IMR-90 (cell line): ENCODE data around the gene TMEM229A. TPM values are rescaled to one million over a fixed set of nuclear protein-coding genes. Genes with fewer than 3 reads are reported as not detected.
A peak's percentile ranks its signal among the peaks of the same experiment; 100 is the strongest.

Source experiments
- ATAC-seq: fragments of 200-7000 bp; cut with Tn5 transposase; 2 replicates; pipeline ENCODE4 v1.9.1; 2020; ENCODE audit warnings: low read depth, mild to moderate bottlenecking, moderate library complexity
- BruUV-seq: library from RNA; stranded (reverse); fragments of 400-500 nt; replicated peaks from 2 replicates; lab custom pipeline; 2021; lab: Mats Ljungman, UMichigan
- CTCF ChIA-PET: fragments of 300-600 bp; formaldehyde crosslinking; extraction: SDS; loops from one replicate; lab custom pipeline; 2021; ENCODE audit warnings: antibody characterized with exemption; lab: Yijun Ruan, JAX
- POLR2A ChIA-PET: fragments of 300-600 bp; sonication (Branson Sonifier 250); formaldehyde crosslinking; loops from one replicate; lab custom pipeline; 2022; ENCODE audit warnings: antibody characterized with exemption; ENCODE audit not compliant: unreplicated experiment; lab: Charles Lee
- DNase-seq: peaks from one replicate; pipeline ENCODE4 v3.0.0; 2013
- H2AFZ ChIP-seq: replicated peaks from 2 replicates; pipeline ENCODE3; 2013; ENCODE audit warnings: low read length, mild to moderate bottlenecking; ENCODE audit not compliant: poor library complexity
- H2AK5ac ChIP-seq: 2 replicates; pipeline ENCODE4 v1.6.1; 2013; ENCODE audit warnings: low read depth, low read length, inconsistent platforms
- H2AK9ac ChIP-seq: replicated peaks from 2 replicates; pipeline ENCODE3; 2013; ENCODE audit warnings: mild to moderate bottlenecking, low read depth, low read length, moderate library complexity; ENCODE audit not compliant: poor library complexity
- H2BK120ac ChIP-seq: 2 replicates; pipeline ENCODE4 v1.6.1; 2013; ENCODE audit warnings: low read depth, low read length, inconsistent platforms
- H2BK15ac ChIP-seq: 3 replicates; pipeline ENCODE4 v1.6.1; 2013; ENCODE audit warnings: low read depth, low read length, inconsistent platforms
- H2BK20ac ChIP-seq: 2 replicates; pipeline ENCODE4 v1.6.1; 2013; ENCODE audit warnings: low read depth, mild to moderate bottlenecking, inconsistent platforms, low read length, moderate library complexity
- H2BK5ac ChIP-seq: 2 replicates; pipeline ENCODE4 v1.6.1; 2013; ENCODE audit warnings: mild to moderate bottlenecking, low read depth, low read length, inconsistent platforms; ENCODE audit not compliant: poor library complexity, severe bottlenecking
- H3K14ac ChIP-seq: replicated peaks from 2 replicates; pipeline ENCODE4 v1.6.1; 2013; ENCODE audit warnings: low read depth, low read length, inconsistent platforms
- H3K18ac ChIP-seq: 2 replicates; pipeline ENCODE4 v1.6.1; 2013; ENCODE audit warnings: low read depth, low read length, control low read depth
- H3K23ac ChIP-seq: 2 replicates; pipeline ENCODE4 v1.6.1; 2013; ENCODE audit warnings: low read depth, low read length, inconsistent platforms
- H3K27ac ChIP-seq: 2 replicates; pipeline ENCODE4 v1.5.1; 2013; ENCODE audit warnings: mild to moderate bottlenecking, control low read depth, low read length; ENCODE audit not compliant: insufficient read depth
- H3K27me3 ChIP-seq: 2 replicates; pipeline ENCODE4 v1.6.1; 2013; ENCODE audit warnings: low read length; ENCODE audit not compliant: control insufficient read depth, insufficient read depth
- H3K36me3 ChIP-seq: 2 replicates; pipeline ENCODE4 v1.6.1; 2013; ENCODE audit warnings: low read length, mixed read lengths; ENCODE audit not compliant: control insufficient read depth, insufficient read depth
- H3K4ac ChIP-seq: 2 replicates; pipeline ENCODE4 v1.6.1; 2013; ENCODE audit warnings: low read depth, low read length, inconsistent platforms
- H3K4me1 ChIP-seq: 2 replicates; pipeline ENCODE4 v1.6.1; 2013; ENCODE audit warnings: low read length, mixed read lengths; ENCODE audit not compliant: control insufficient read depth, insufficient read depth
- H3K4me2 ChIP-seq: 2 replicates; pipeline ENCODE4 v1.6.1; 2013; ENCODE audit warnings: low read depth, mild to moderate bottlenecking, control low read depth, low read length, moderate library complexity
- H3K4me3 ChIP-seq: 2 replicates; pipeline ENCODE4 v1.5.1; 2013; ENCODE audit warnings: low read depth, mild to moderate bottlenecking, control low read depth, low read length, moderate library complexity; ENCODE audit not compliant: insufficient read depth
- H3K56ac ChIP-seq: 2 replicates; pipeline ENCODE4 v1.6.1; 2013; ENCODE audit warnings: low read length, inconsistent platforms; ENCODE audit not compliant: insufficient read depth; ENCODE audit errors: extremely low read depth
- H3K79me1 ChIP-seq, 2 experiments: 2 replicates each; pipeline ENCODE4 v1.6.1; 2013; ENCODE audit warnings: low read length in 2 of 2, inconsistent platforms in 1 of 2, low read depth in 1 of 2
- H3K9ac ChIP-seq: 2 replicates; pipeline ENCODE4 v1.6.1; 2013; ENCODE audit warnings: low read depth, low read length, control low read depth
- H3K9me1 ChIP-seq: 2 replicates; pipeline ENCODE4 v1.6.1; 2013; ENCODE audit warnings: low read length, inconsistent platforms; ENCODE audit not compliant: insufficient read depth
- H3K9me3 ChIP-seq: 2 replicates; pipeline ENCODE4 v1.6.1; 2013; ENCODE audit warnings: low read length; ENCODE audit not compliant: control insufficient read depth, insufficient read depth
- H4K20me1 ChIP-seq: 2 replicates; pipeline ENCODE4 v1.6.1; 2013; ENCODE audit warnings: low read length, inconsistent platforms; ENCODE audit not compliant: insufficient read depth
- H4K5ac ChIP-seq: 2 replicates; pipeline ENCODE4 v1.6.1; 2013; ENCODE audit warnings: mild to moderate bottlenecking, low read depth, low read length, control low read depth
- H4K8ac ChIP-seq, 2 experiments: 2 replicates each; pipeline ENCODE4 v1.6.1; 2013; ENCODE audit warnings: low read depth in 2 of 2, low read length in 2 of 2, control low read depth in 1 of 2, inconsistent platforms in 1 of 2
- H4K91ac ChIP-seq: 2 replicates; pipeline ENCODE4 v1.6.1; 2013; ENCODE audit warnings: low read depth, low read length, inconsistent platforms; ENCODE audit not compliant: insufficient read depth
- BHLHE40 ChIP-seq: fragments of 150-350 bp; IDR thresholded peaks from 2 replicates; pipeline ENCODE4 v1.6.1; 2016; ENCODE audit warnings: mild to moderate bottlenecking, low read depth, low read length
- CEBPB ChIP-seq: IDR thresholded peaks from 2 replicates; pipeline ENCODE4 v1.6.1; 2012; ENCODE audit warnings: low read depth, low read length, improper control_type of control experiment
- CTCF ChIP-seq: conservative IDR thresholded peaks from 2 replicates; pipeline ENCODE4 v1.5.1; 2012; ENCODE audit warnings: mild to moderate bottlenecking, low read depth, low read length, improper control_type of control experiment
- ELK1 ChIP-seq: fragments of 150-350 bp; IDR thresholded peaks from 2 replicates; pipeline ENCODE4 v1.6.1; 2016; ENCODE audit warnings: low read depth, mild to moderate bottlenecking, low read length, moderate library complexity, borderline replicate concordance
- FOS ChIP-seq: fragments of 150-350 bp; IDR thresholded peaks from 2 replicates; pipeline ENCODE4 v1.6.1; 2016; ENCODE audit warnings: low read depth, low read length
- MAZ ChIP-seq: IDR thresholded peaks from 2 replicates; pipeline ENCODE4 v1.6.1; 2012; ENCODE audit warnings: low read depth, mild to moderate bottlenecking, low read length, improper control_type of control experiment, moderate library complexity, borderline replicate concordance
- MXI1 ChIP-seq: IDR thresholded peaks from 2 replicates; pipeline ENCODE4 v1.6.1; 2012; ENCODE audit warnings: low read depth, mild to moderate bottlenecking, low read length, moderate library complexity, borderline replicate concordance
- POLR2A ChIP-seq: IDR thresholded peaks from 2 replicates; pipeline ENCODE4 v1.6.1; 2012; ENCODE audit warnings: mild to moderate bottlenecking, low read depth, low read length
- RAD21 ChIP-seq: IDR thresholded peaks from 2 replicates; pipeline ENCODE4 v1.6.1; 2012; ENCODE audit warnings: low read length, improper control_type of control experiment
- RCOR1 ChIP-seq: IDR thresholded peaks from 2 replicates; pipeline ENCODE4 v1.6.1; 2012; ENCODE audit warnings: mild to moderate bottlenecking, low read length, improper control_type of control experiment; ENCODE audit not compliant: insufficient replicate concordance
- RFX5 ChIP-seq: IDR thresholded peaks from 2 replicates; pipeline ENCODE4 v1.8.0; 2012; ENCODE audit warnings: low read depth, mild to moderate bottlenecking, low read length, moderate library complexity
- SMC3 ChIP-seq: fragments of 150-350 bp; IDR thresholded peaks from 2 replicates; pipeline ENCODE4 v1.6.1; 2016; ENCODE audit warnings: low read depth, mild to moderate bottlenecking, antibody characterized with exemption, low read length, moderate library complexity
- USF2 ChIP-seq: fragments of 150-350 bp; IDR thresholded peaks from 2 replicates; pipeline ENCODE4 v1.6.1; 2017; ENCODE audit warnings: mild to moderate bottlenecking, antibody characterized with exemption, low read length, low read depth
- WGBS, 2 experiments: methylation state at CpG; one replicate each; pipeline versions ENCODE4 v1.1.5 to v1.1.7; 2013; ENCODE audit warnings: missing lambda C conversion rate in 2 of 2; ENCODE audit not compliant: insufficient read length in 1 of 2; ENCODE audit errors: extremely low coverage in 2 of 2; 5-methylcytosine and 5-hydroxymethylcytosine counted together
- dilution Hi-C: fragments of 300-500 bp; cut with HindIII; formaldehyde crosslinking; loops from one replicate; pipeline ENCODE4 v1.14.3; 2018; ENCODE audit warnings: low sequenced_read_pairs; ENCODE audit not compliant: unreplicated experiment
- in situ Hi-C: fragments of 300-500 bp; cut with MboI; formaldehyde crosslinking; loops from 3 replicates; pipeline ENCODE4 v1.14.3; 2019; ENCODE audit warnings: low sequenced_read_pairs, inconsistent platforms, mixed read lengths
- intact Hi-C: fragments of 100-400 bp; cut with micrococcal nuclease; formaldehyde crosslinking; loops from 2 replicates; pipeline ENCODE4 v1.10.0; 2022
- polyA plus RNA-seq, 3 experiments: library from polyadenylated mRNA; depleted of rRNA; stranded (reverse); fragments of >200 nt; gene quantifications; 2 replicates each; pipeline ENCODE4 v1.2.3, GENCODE V29; 2012; ENCODE audit warnings: low replicate concordance in 1 of 3
- total RNA-seq: library from RNA; depleted of rRNA; stranded (reverse); fragments of >200 nt; gene quantifications from 2 replicates; pipeline ENCODE4 v1.2.3, GENCODE V29; 2012

The TMEM229A gene
- total and polyA plus RNA-seq, 2 of the 4 experiments (the other 2 are of a cell fraction), result not detected

- Histone ChIP-seq H4K8ac (no peak overlapping the region), H3K79me1 (no peaks in the 10 kb centered on the region), H3K56ac (0 out of 2 replicates have a peak overlapping the region, but pooled peaks have one; percentile 16), H2BK5ac (peak overlapping the region; percentile 90), H4K5ac (peak overlapping the region; percentile 37; the same call in 1 of the 2 replicates), H4K20me1 (peaks cover 3% of the 10 kb centered on the region; the same call in 1 of the 2 replicates), H3K27me3 (peaks cover 2% of the 10 kb centered on the region; the same call in 1 of the 2 replicates), H3K23ac (peak overlapping the region; percentile 41; the same call in 1 of the 2 replicates), H2AK5ac (peak overlapping the region; percentile 72), H3K4me2 (peak overlapping the region; percentile 64; the same call in 1 of the 2 replicates), H3K4me3 (no peak overlapping the region), H3K14ac (no peak overlapping the region), H2BK20ac (peak overlapping the region; percentile 75), H3K4me1 (peaks cover 6% of the 10 kb centered on the region), H2BK15ac (no peak overlapping the region), H3K9ac (no peak overlapping the region), H2AK9ac (no peak overlapping the region), H3K9me1 (peaks cover 4% of the 10 kb centered on the region), H2BK120ac (peak overlapping the region; percentile 87), H3K27ac (peak overlapping the region; percentile 62; the same call in 1 of the 2 replicates), H3K4ac (peak overlapping the region; percentile 49; the same call in 1 of the 2 replicates), H4K91ac (peak overlapping the region; percentile 85; the same call in 1 of the 2 replicates), H3K36me3 (no peaks in the 10 kb centered on the region), H3K18ac (peak overlapping the region; percentile 79; the same call in 1 of the 2 replicates), H2AFZ (no peak overlapping the region), H3K9me3 (no peaks in the 10 kb centered on the region)
- no peak for TF ChIP-seq ELK1
- peak; percentile 97 for TF ChIP-seq FOS
- TF ChIP-seq RAD21, result no peak
- no peak for TF ChIP-seq USF2
- no peak for TF ChIP-seq MAZ
- TF ChIP-seq CEBPB, result 0 out of 2 replicates have a peak, but pooled peaks have one; percentile 2
- no peak for TF ChIP-seq CTCF
- no peak for TF ChIP-seq MXI1
- TF ChIP-seq BHLHE40, result no peak; the same call in 1 of the 2 replicates
- no peak for TF ChIP-seq RFX5
- TF ChIP-seq POLR2A, result no peak
- TF ChIP-seq RCOR1, result no peak
- no peak for TF ChIP-seq SMC3
- WGBS, 2 experiments, result no CpG with 5 or more reads among the region's 4 CpGs
- peak; percentile 90 for DNase-seq
- intact Hi-C loops (loop anchor here (2.0 to 10.0 kb wide), 3 partner anchors 20 to 382 kb away; no protein-coding TSS in a partner anchor), dilution Hi-C loops (no loop called here), in situ Hi-C loops (no loop called here)
- ChIA-PET CTCF (interaction anchor here (0.8 kb wide), 1 partner anchor 106 kb away, joined by 3 read pairs; no protein-coding TSS in a partner anchor), POLR2A (no interaction called here)
- ATAC-seq, result peak; percentile 88
- no TSS peak for BruUV-seq
These were observed 39.9 kb upstream of the TMEM229A start for GRCh38 chr7:124072603-124073309.
